Body of pancreas (tissue), 4 donors: ENCODE data around the gene IL18. TPM values are rescaled to one million over a fixed set of nuclear protein-coding genes. Genes with fewer than 3 reads are reported as not detected.
A peak's percentile ranks its signal among the peaks of the same experiment; 100 is the strongest.

Experiments
- ATAC-seq: fragments of 150-250 bp; one replicate; pipeline ENCODE4 v1.9.1; 2016
- DNase-seq, 4 donors: peaks; one replicate each; pipeline ENCODE4 v3.0.0-alpha.2; 2019
- H3K27ac ChIP-seq, 4 donors: fragments of 200-600 bp; sonication (generic); 1 replicate in 3 of 4; 2 replicates in 1 of 4; pipeline versions ENCODE4 v1.5.1 to v1.6.1; 2016 to 2019; ENCODE audit warnings: mild to moderate bottlenecking in 1 of 4, mixed read lengths in 1 of 4, moderate library complexity in 1 of 4
- H3K27me3 ChIP-seq, 2 donors: fragments of 200-600 bp; sonication (generic); one replicate each; pipeline ENCODE4 v1.6.0; 2016; ENCODE audit warnings: mild to moderate bottlenecking in 1 of 2
- H3K36me3 ChIP-seq, 2 donors: fragments of 200-600 bp; sonication (generic); replicated peaks in 1 of 2; 2 replicates each; pipeline ENCODE4 v1.5.1; 2016; ENCODE audit warnings: low read depth in 2 of 2; ENCODE audit not compliant: insufficient read depth in 1 of 2
- H3K4me1 ChIP-seq: fragments of 200-600 bp; sonication (generic); one replicate; pipeline ENCODE4 v1.6.0; 2016
- H3K4me3 ChIP-seq, 2 donors: fragments of 200-600 bp; sonication (generic); 1 replicate in 1 of 2; 2 replicates in 1 of 2; pipeline ENCODE4 v1.5.1; 2016 to 2019
- H3K9me3 ChIP-seq, 3 donors: fragments of 200-600 bp; sonication (generic); 1 replicate in 2 of 3; 2 replicates in 1 of 3; pipeline ENCODE4 v1.5.1; 2016
- POLR2A ChIP-seq, 3 donors: fragments of 450-650 bp; IDR thresholded peaks; one replicate each; pipeline ENCODE4 v1.6.1; 2016; ENCODE audit warnings: antibody characterized with exemption in 3 of 3, mild to moderate bottlenecking in 2 of 3
- WGBS, 2 donors: methylation state at CpG; one replicate each; pipeline ENCODE4 v1.1.5; 2017; 5-methylcytosine and 5-hydroxymethylcytosine counted together
- intact Hi-C: fragments of 100-400 bp; cut with DNase I; formaldehyde crosslinking; loops from one replicate; pipeline ENCODE4 v1.15.1; 2023
- total RNA-seq, 2 donors: library from RNA; depleted of rRNA; stranded (reverse); fragments of >200 nt; gene quantifications; one replicate each; pipeline ENCODE4 v1.1.0, GENCODE V29; 2016
- TF ChIP-seq, protein P1 (sequence below), 7 experiments: fragments of 450-650 bp in 4 of 7; fragments of 200-600 bp in 3 of 7; sonication (generic) in 3 of 7; IDR thresholded peaks; one replicate each; pipeline ENCODE4 v1.5.1; 2016 to 2019; ENCODE audit warnings: antibody characterized with exemption in 7 of 7

Gene IL18
- total RNA-seq, 2 donors from 2014 or later, result 3.3 to 22.8 TPM

DNA sequence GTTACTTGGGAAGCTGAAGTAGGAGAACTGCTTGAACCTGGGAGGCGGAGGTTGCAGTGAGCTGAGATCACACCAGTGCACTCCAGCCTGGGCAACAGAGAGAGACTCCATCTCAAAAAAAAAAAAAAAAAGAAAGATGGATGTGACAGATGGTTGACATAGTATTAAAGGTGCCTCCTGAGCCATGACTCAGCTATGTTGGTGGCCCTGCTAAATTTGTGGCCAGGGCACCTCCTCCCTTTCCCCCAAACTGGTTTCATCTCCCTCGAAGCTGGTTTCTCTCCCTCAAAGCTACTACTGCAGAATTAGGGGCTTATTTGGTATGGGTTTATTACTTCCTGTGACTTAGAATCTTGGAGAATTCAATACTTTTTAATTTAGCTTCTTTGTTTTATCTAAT lies 45.7 kb downstream of the IL18 start:
- no peak for ATAC-seq
- no peak for TF ChIP-seq POLR2A (IDR thresholded peaks at IDR 0.05)
- TF ChIP-seq, protein P1, sequence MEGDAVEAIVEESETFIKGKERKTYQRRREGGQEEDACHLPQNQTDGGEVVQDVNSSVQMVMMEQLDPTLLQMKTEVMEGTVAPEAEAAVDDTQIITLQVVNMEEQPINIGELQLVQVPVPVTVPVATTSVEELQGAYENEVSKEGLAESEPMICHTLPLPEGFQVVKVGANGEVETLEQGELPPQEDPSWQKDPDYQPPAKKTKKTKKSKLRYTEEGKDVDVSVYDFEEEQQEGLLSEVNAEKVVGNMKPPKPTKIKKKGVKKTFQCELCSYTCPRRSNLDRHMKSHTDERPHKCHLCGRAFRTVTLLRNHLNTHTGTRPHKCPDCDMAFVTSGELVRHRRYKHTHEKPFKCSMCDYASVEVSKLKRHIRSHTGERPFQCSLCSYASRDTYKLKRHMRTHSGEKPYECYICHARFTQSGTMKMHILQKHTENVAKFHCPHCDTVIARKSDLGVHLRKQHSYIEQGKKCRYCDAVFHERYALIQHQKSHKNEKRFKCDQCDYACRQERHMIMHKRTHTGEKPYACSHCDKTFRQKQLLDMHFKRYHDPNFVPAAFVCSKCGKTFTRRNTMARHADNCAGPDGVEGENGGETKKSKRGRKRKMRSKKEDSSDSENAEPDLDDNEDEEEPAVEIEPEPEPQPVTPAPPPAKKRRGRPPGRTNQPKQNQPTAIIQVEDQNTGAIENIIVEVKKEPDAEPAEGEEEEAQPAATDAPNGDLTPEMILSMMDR (IDR thresholded peaks at IDR 0.05), result no peak
- no peak overlapping the region for H3K4me3 ChIP-seq

DNA sequence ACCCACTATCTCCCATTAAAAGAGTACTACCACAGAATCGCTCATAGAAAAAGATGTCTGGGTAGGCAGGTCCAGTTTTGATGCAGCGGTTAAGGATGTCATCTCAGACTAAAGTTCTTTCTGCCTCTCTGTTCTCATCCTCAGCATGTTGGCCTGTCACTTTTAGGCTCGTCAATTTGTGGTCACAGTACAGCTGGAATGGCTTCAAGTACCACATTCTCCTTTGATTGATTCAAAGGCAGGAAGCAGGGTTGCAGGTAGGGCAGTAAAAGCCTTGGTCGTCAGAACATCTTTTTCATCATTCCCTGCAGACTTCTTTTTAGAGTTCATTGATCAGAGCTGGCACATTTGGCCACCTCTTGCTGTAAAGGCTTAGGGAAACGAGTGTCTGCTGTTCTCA lies 48.5 kb downstream of the IL18 start:
- TF ChIP-seq, protein P1 (IDR thresholded peaks at IDR 0.05), result no peak
- no peak for TF ChIP-seq POLR2A (IDR thresholded peaks at IDR 0.05)
- Histone ChIP-seq H3K4me3 (no peak overlapping the region), H3K4me1 (peaks cover 4% of the 10 kb centered on the region), H3K27ac (no peak overlapping the region), H3K27me3 (no peaks in the 10 kb centered on the region), H3K36me3 (no peaks in the 10 kb centered on the region), H3K9me3 (no peaks in the 10 kb centered on the region)
- intact Hi-C loops, result loop anchor here (10.0 kb wide), 1 partner anchor 159 kb away; no protein-coding TSS in a partner anchor
- DNase-seq, result no peak
- 76 to 77% methylated on average over 5 of the region's 5 CpGs for WGBS, 2 donors
- ATAC-seq, result no peak

More for the DNA sequence above, 45.7 kb downstream of the IL18 start:
- H3K36me3 ChIP-seq, result no peaks in the 10 kb centered on the region
- no peaks in the 10 kb centered on the region for H3K9me3 ChIP-seq
- peaks cover 4% of the 10 kb centered on the region for H3K4me1 ChIP-seq
- H3K27me3 ChIP-seq, result no peaks in the 10 kb centered on the region
- no peak for DNase-seq
- H3K27ac ChIP-seq, result no peak overlapping the region
- intact Hi-C loops, result loop anchor here (10.0 kb wide), 1 partner anchor 157 kb away; no protein-coding TSS in a partner anchor
- 73 to 88% methylated on average over 2 of the region's 2 CpGs for WGBS, 2 donors

DNA sequence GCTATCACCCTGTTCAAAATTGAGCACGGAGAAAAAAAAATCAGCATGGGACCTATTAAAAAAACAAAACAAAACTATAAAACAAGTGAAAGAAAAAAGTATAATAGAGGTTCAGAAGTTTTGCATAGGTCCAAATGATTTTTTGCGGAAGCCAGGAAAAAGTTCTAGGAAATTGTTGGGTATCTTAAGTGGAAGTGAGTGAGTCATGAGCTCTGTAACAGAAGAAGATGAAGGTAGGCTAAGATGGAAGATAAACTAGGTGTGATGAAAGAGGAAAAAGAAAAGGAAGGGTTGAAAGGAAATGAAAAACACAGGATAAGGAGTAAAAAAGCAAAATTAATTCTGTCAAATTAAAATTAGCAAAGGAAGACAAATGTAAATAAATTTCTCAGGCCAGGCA lies 49.4 kb downstream of the IL18 start:
- Histone ChIP-seq H3K27me3 (no peaks in the 10 kb centered on the region), H3K9me3 (no peaks in the 10 kb centered on the region), H3K27ac (no peak overlapping the region), H3K36me3 (no peaks in the 10 kb centered on the region), H3K4me1 (peaks cover 4% of the 10 kb centered on the region), H3K4me3 (no peak overlapping the region)
- intact Hi-C loops, result loop anchor here (10.0 kb wide), 1 partner anchor 160 kb away; no protein-coding TSS in a partner anchor
- DNase-seq (no peak), ATAC-seq (no peak)
- 84 to 89% methylated on average over 2 of the region's 2 CpGs for WGBS, 2 donors
- TF ChIP-seq POLR2A (IDR thresholded peaks at IDR 0.05), result no peak
- TF ChIP-seq, protein P1 (IDR thresholded peaks at IDR 0.05), result no peak

DNA sequence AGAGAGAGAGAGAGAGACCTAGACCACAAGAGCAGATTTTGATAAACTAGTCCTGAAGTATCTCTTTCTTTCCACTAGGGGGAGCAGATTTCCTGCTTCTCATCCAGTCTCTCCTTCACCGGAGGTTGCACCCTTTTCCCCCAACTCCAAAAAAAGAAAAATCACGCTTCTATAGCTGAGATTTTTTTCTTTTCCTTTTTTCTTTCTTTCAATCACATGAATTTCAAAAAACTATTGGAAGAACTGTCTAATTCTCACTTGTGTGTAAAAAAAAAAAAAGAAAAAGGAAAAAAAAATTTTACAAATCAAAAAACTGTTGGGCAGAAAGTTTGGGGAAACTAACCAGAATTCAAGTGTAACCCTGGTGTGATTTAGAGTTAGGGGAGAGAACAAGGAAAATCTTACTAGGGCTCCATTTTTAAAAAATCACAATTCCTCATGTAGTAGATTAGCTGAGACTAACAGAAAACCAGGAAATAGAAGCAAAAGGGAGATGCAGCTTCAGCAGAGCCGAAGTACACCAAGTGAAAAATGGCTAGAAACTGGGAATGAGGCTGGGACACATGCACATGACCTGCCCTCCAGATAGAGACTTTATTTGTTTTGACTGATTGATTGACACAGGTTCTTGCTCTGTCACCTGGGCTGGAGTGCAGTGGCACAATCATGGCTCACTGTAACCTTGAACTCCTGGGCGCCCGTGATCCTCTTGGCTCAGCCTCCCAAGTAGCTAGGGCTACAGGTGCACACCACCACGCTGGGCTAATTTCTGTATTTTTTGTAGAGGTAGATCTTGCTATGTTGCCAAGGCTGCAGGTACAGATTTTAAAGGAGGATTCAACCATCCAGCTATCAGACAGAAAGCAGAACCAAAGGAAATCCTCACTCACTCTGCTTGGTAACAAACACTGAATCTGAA lies 50.1 kb downstream of the IL18 start:
- TF ChIP-seq POLR2A (IDR thresholded peaks at IDR 0.05), result no peak
- TF ChIP-seq, protein P1 (IDR thresholded peaks at IDR 0.05), result peak; percentile 29 to 73 (median 63)
- ATAC-seq (peak; percentile 72), DNase-seq (no peak)
- intact Hi-C loops, result loop anchor here (10.0 kb wide), 1 partner anchor 161 kb away; no protein-coding TSS in a partner anchor
- no peaks in the 10 kb centered on the region for H3K9me3 ChIP-seq
- H3K27ac ChIP-seq, result no peak overlapping the region
- 47 to 50% methylated on average over 6 of the region's 6 CpGs for WGBS, 2 donors
- H3K36me3 ChIP-seq, result no peaks in the 10 kb centered on the region
- no peaks in the 10 kb centered on the region for H3K27me3 ChIP-seq
- H3K4me1 ChIP-seq, result peaks cover 4% of the 10 kb centered on the region
- no peak overlapping the region for H3K4me3 ChIP-seq
